ENCODE results near the gene CA6. TPM values are rescaled to one million over a fixed set of nuclear protein-coding genes. Genes with fewer than 3 reads are reported as not detected.

Gene CA6
- total and polyA plus RNA-seq, 12 donors: 0.17 TPM; not detected in 11

DNA sequence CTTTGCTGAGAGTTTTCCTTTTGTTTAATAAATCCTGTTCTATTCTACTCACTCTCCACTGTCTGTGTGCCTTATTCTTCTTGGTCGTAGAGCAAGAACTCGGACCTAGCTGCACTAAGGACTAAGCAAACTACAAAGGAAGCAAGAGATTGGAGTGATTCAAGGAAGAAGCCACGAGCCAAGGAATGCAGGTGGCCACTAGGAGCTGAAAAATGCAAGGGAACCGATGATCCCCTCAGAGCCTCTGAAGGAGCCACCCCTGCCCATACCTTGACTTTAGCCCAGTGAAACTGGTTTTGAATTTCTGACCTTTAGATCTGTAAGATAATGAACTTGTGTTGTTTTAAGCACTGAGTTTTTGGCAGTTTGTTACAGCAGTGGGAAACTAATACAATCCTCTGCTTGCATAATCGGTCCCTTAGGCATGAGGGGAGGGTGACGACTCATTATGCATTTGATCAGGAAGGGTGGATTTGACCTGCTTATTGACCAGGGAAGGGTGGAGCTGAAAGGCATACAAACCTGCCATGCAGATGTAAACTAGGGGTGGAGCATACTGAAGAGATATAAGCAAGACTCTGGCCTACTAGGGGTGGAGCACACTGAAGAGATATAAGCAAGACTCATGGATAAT is 6.2 kb upstream of the CA6 start:
- no peaks in the 10 kb centered on the region for H3K36me3 ChIP-seq (replicated peaks in 1 of 2)
- 52 to 63% (median 57%) methylated on average over 6 of the region's 6 CpGs for WGBS, 4 donors
- no peaks in the 10 kb centered on the region for H3K9me3 ChIP-seq (replicated peaks in 1 of 3)
- no peak overlapping the region for H3K27ac ChIP-seq
- no peak for DNase-seq
- no peak overlapping the region for H3K4me3 ChIP-seq
- intact Hi-C loops (cut with DNase I): no loop called here
- no peaks in the 10 kb centered on the region for H3K4me1 ChIP-seq (replicated peaks in 1 of 2)
- H3K27me3 ChIP-seq: no peaks in the 10 kb centered on the region
- TF ChIP-seq, protein P1, sequence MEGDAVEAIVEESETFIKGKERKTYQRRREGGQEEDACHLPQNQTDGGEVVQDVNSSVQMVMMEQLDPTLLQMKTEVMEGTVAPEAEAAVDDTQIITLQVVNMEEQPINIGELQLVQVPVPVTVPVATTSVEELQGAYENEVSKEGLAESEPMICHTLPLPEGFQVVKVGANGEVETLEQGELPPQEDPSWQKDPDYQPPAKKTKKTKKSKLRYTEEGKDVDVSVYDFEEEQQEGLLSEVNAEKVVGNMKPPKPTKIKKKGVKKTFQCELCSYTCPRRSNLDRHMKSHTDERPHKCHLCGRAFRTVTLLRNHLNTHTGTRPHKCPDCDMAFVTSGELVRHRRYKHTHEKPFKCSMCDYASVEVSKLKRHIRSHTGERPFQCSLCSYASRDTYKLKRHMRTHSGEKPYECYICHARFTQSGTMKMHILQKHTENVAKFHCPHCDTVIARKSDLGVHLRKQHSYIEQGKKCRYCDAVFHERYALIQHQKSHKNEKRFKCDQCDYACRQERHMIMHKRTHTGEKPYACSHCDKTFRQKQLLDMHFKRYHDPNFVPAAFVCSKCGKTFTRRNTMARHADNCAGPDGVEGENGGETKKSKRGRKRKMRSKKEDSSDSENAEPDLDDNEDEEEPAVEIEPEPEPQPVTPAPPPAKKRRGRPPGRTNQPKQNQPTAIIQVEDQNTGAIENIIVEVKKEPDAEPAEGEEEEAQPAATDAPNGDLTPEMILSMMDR (IDR thresholded peaks at IDR 0.05): no peak
- no peak for TF ChIP-seq POLR2A (IDR thresholded peaks at IDR 0.05)

- TF ChIP-seq POLR2A (IDR thresholded peaks at IDR 0.05): no peak
- TF ChIP-seq, protein P1 (IDR thresholded peaks at IDR 0.05): no peak
- intact Hi-C loops (cut with DNase I): no loop called here
- no peaks in the 10 kb centered on the region for H3K27me3 ChIP-seq
- H3K9me3 ChIP-seq (replicated peaks in 1 of 3): no peaks in the 10 kb centered on the region
- H3K27ac ChIP-seq: no peak overlapping the region
- 82 to 90% (median 86%) methylated on average over 6 of the region's 6 CpGs for WGBS, 4 donors
- no peaks in the 10 kb centered on the region for H3K36me3 ChIP-seq (replicated peaks in 1 of 2)
- H3K4me1 ChIP-seq (replicated peaks in 1 of 2): no peaks in the 10 kb centered on the region
- no peak for DNase-seq
- H3K4me3 ChIP-seq: no peak overlapping the region
Measured at GRCh38 chr1:8941906-8942305, 3.8 kb upstream of the CA6 start.

- DNase-seq: peak in 1 of 7 donors; percentile 22
- Histone ChIP-seq H3K27me3 (no peaks in the 10 kb centered on the region), H3K9me3 (replicated peaks in 1 of 3) (no peaks in the 10 kb centered on the region), H3K4me3 (no peak overlapping the region), H3K4me1 (replicated peaks in 1 of 2) (no peaks in the 10 kb centered on the region), H3K36me3 (replicated peaks in 1 of 2) (no peaks in the 10 kb centered on the region), H3K27ac (no peak overlapping the region)
- TF ChIP-seq, protein P1 (IDR thresholded peaks at IDR 0.05): no peak
- TF ChIP-seq POLR2A (IDR thresholded peaks at IDR 0.05): no peak
- WGBS, 4 donors: 71 to 83% (median 82%) methylated on average over 12 to 16 of the region's 16 CpGs
- intact Hi-C loops (cut with DNase I): no loop called here
Measured at GRCh38 chr1:8943498-8944405, 1.9 kb upstream of the CA6 start.

- H3K4me3 ChIP-seq: no peak overlapping the region
Measured at GRCh38 chr1:8947127-8947691, 1.5 kb downstream of the CA6 start.

More at GRCh38 chr1:8947127-8947691, 1.5 kb downstream of the CA6 start:
- Histone ChIP-seq H3K9me3 (replicated peaks in 1 of 3) (no peaks in the 10 kb centered on the region), H3K36me3 (replicated peaks in 1 of 2) (no peaks in the 10 kb centered on the region), H3K4me1 (replicated peaks in 1 of 2) (no peaks in the 10 kb centered on the region), H3K27me3 (no peaks in the 10 kb centered on the region), H3K27ac (no peak overlapping the region)
- intact Hi-C loops (cut with DNase I): no loop called here
- no peak for TF ChIP-seq POLR2A (IDR thresholded peaks at IDR 0.05)
- TF ChIP-seq, protein P1 (IDR thresholded peaks at IDR 0.05): no peak
- peak in 1 of 7 donors; percentile 50 for DNase-seq
- 46 to 67% (median 63%) methylated on average over 6 to 9 of the region's 9 CpGs for WGBS, 4 donors
